ENCODE data around the gene S100PBP. TPM values are rescaled to one million over a fixed set of nuclear protein-coding genes. Genes with fewer than 3 reads are reported as not detected.

S100PBP gene
- total and polyA plus RNA-seq, 2 donors (not counting 3 experiments of a cell fraction or from before 2014, with no cell fraction given) = 15.4 to 38.6 TPM

- Histone ChIP-seq H2AFZ (ENCODE audit: low read depth, low read length) (no peak overlapping the region), H3K4me1 (ENCODE audit: control insufficient read depth, extremely low read depth, insufficient read depth, low read length) (peaks cover 21% of the 10 kb centered on the region), H4K20me1 (replicated peaks; ENCODE audit: control insufficient read depth, extremely low read depth, insufficient read depth, low read length) (no peaks in the 10 kb centered on the region), H3K9me1 (replicated peaks; ENCODE audit: control insufficient read depth, extremely low read depth, insufficient read depth, low read length) (no peaks in the 10 kb centered on the region), H3K4me2 (ENCODE audit: insufficient read depth, low read length) (no peak overlapping the region), H3K79me2 (ENCODE audit: control insufficient read depth, insufficient read depth, low read length) (no peaks in the 10 kb centered on the region), H3K9ac (replicated peaks; ENCODE audit: extremely low read depth, insufficient read depth, low read length) (no peak overlapping the region), H3K9me3 (replicated peaks; ENCODE audit: control insufficient read depth, insufficient read depth, low read length) (no peaks in the 10 kb centered on the region), H3K27me3 (ENCODE audit: control insufficient read depth in 2 of 2, insufficient read depth in 2 of 2, low read length in 2 of 2) (no peaks in the 10 kb centered on the region), H3K36me3 (ENCODE audit: control insufficient read depth in 2 of 2, extremely low read depth in 1 of 2, insufficient read depth in 2 of 2, low read length in 2 of 2) (peaks cover under 1 to 19% of the 10 kb centered on the region in 2 experiments), H3K27ac (ENCODE audit: insufficient read depth, low read depth, low read length) (no peak overlapping the region), H3K4me3 (replicated peaks in 1 of 3; ENCODE audit: insufficient read depth in 1 of 3, low read depth in 1 of 3, low read length in 3 of 3) (no peak overlapping the region)
- TF ChIP-seq POLR2AphosphoS5 (IDR thresholded peaks at IDR 0.05; ENCODE audit: insufficient read depth, low read depth, low read length) (peak; percentile 41), MAX (IDR thresholded peaks at IDR 0.05; ENCODE audit: insufficient read depth, insufficient read length) (no peak)
- dilution Hi-C loops (cut with MboI; ENCODE audit: extremely low pct_ligation_motif_present, low sequenced_read_pairs) = no loop called here
- intact Hi-C loops (cut with micrococcal nuclease) = loop anchor here (1.0 to 2.0 kb wide), 5 partner anchors 31 to 373 kb away; partner anchors contain the start of genes RBBP4 and ZBTB8OS
- FAIRE-seq = no peak
- DNase-seq (ENCODE audit: low read depth, low spot score) = no peak
- no TSS peak for BruUV-seq (replicated peaks)
- POLR2A ChIA-PET = interaction anchor here (1.2 kb wide), 1 partner anchor 31 kb away, joined by 3 read pairs; no protein-coding TSS in a partner anchor
- CTCF ChIA-PET = interaction anchor here (0.8 to 12.2 kb wide), 28 partner anchors 8 to 373 kb away, joined by 3 to 392 read pairs (median 6); no protein-coding TSS in a partner anchor
Measured at GRCh38 chr1:32773764-32774463, 43.5 kb upstream of the S100PBP start.

GRCh38 chr1:32774464-32774808 is 43.0 kb upstream of the S100PBP start:
- ChIA-PET CTCF (interaction anchor here (1.0 to 12.2 kb wide), 14 partner anchors 8 to 254 kb away, joined by 3 to 392 read pairs (median 6); no protein-coding TSS in a partner anchor), POLR2A (no interaction called here)
- no peak overlapping the region for H3K9ac ChIP-seq (replicated peaks; ENCODE audit: extremely low read depth, insufficient read depth, low read length)
- no peaks in the 10 kb centered on the region for H3K27me3 ChIP-seq (ENCODE audit: control insufficient read depth in 2 of 2, insufficient read depth in 2 of 2, low read length in 2 of 2)
- FAIRE-seq (no peak), DNase-seq (ENCODE audit: low read depth, low spot score) (no peak)
- no peak overlapping the region for H3K4me3 ChIP-seq (replicated peaks in 1 of 3; ENCODE audit: insufficient read depth in 1 of 3, low read depth in 1 of 3, low read length in 3 of 3)
- H3K4me1 ChIP-seq (ENCODE audit: control insufficient read depth, extremely low read depth, insufficient read depth, low read length) = peaks cover 19% of the 10 kb centered on the region
- H3K27ac ChIP-seq (ENCODE audit: insufficient read depth, low read depth, low read length) = no peak overlapping the region
- BruUV-seq (replicated peaks) = no TSS peak
- no peak overlapping the region for H2AFZ ChIP-seq (ENCODE audit: low read depth, low read length)
- H4K20me1 ChIP-seq (replicated peaks; ENCODE audit: control insufficient read depth, extremely low read depth, insufficient read depth, low read length) = no peaks in the 10 kb centered on the region
- peaks cover 6 to 25% of the 10 kb centered on the region in 2 experiments for H3K36me3 ChIP-seq (ENCODE audit: control insufficient read depth in 2 of 2, extremely low read depth in 1 of 2, insufficient read depth in 2 of 2, low read length in 2 of 2)
- intact Hi-C loops (cut with micrococcal nuclease) (loop anchor here (2.0 kb wide), 1 partner anchor 32 kb away; no protein-coding TSS in a partner anchor), dilution Hi-C loops (cut with MboI; ENCODE audit: extremely low pct_ligation_motif_present, low sequenced_read_pairs) (no loop called here)
- H3K4me2 ChIP-seq (ENCODE audit: insufficient read depth, low read length) = no peak overlapping the region
- TF ChIP-seq MYC (IDR thresholded peaks at IDR 0.05; ENCODE audit: low read depth, low read length) (no peak), FOS (IDR thresholded peaks at IDR 0.05; ENCODE audit: borderline replicate concordance, insufficient read depth, low read length) (no peak), EZH2 (IDR thresholded peaks at IDR 0.05; ENCODE audit: borderline replicate concordance, low read depth, low read length, severe bottlenecking) (no peak), POLR2A (IDR thresholded peaks at IDR 0.05; ENCODE audit: low read depth, low read length) (no peak), POLR2AphosphoS5 (IDR thresholded peaks at IDR 0.05; ENCODE audit: insufficient read depth, low read depth, low read length) (no peak), GATA2 (IDR thresholded peaks at IDR 0.05; ENCODE audit: insufficient read depth, insufficient read length, low read depth, low read length) (no peak), CTCF (IDR thresholded peaks at IDR 0.05; ENCODE audit: extremely low read depth in 1 of 2, insufficient read depth in 1 of 2, low read depth in 1 of 2, low read length in 2 of 2) (no peak)
- no peaks in the 10 kb centered on the region for H3K9me1 ChIP-seq (replicated peaks; ENCODE audit: control insufficient read depth, extremely low read depth, insufficient read depth, low read length)
- H3K9me3 ChIP-seq (replicated peaks; ENCODE audit: control insufficient read depth, insufficient read depth, low read length) = no peaks in the 10 kb centered on the region
- H3K79me2 ChIP-seq (ENCODE audit: control insufficient read depth, insufficient read depth, low read length) = no peaks in the 10 kb centered on the region
